ENCODE results near the gene FOXC1. TPM values are rescaled to one million over a fixed set of nuclear protein-coding genes. Genes with fewer than 3 reads are reported as not detected.

FOXC1 gene
- total RNA-seq, 1 experiment from 2014 or later, result 7.3 TPM

DNA sequence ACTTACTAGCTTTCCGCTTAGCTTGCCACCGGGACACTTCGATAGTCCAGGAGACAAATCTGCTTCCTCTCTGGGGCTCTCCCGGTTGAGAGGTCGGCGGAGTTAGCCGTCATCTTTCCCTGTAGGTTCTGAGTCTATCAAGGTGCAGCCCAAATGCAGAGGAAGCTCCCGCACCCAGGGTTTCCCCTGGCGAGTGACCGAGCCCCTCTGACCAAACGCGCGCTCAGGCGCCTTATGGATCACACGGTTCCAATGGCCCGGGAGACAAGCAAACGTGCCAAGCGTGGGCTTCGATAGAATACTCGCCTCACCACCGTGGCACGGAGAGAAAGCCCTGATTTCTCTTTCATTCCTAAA is 15.8 kb upstream of the FOXC1 start:
- peak overlapping the region; percentile 67 for H2AFZ ChIP-seq (ENCODE audit: low read length)
- ATAC-seq (peak; percentile 6; the same call in 1 of the 2 replicates), DNase-seq (no peak)
- H3K36me3 ChIP-seq (ENCODE audit: low read depth, low read length), result no peaks in the 10 kb centered on the region
- ChIA-PET CTCF (interaction anchor here (0.9 kb wide), 1 partner anchor 93 kb away, joined by 3 read pairs; no protein-coding TSS in a partner anchor), POLR2A (ENCODE audit: unreplicated experiment) (no interaction called here)
- H3K9me2 ChIP-seq (replicated peaks; ENCODE audit: low read length), result no peaks in the 10 kb centered on the region
- H3K9me3 ChIP-seq (ENCODE audit: low read length), result no peaks in the 10 kb centered on the region
- peaks cover 20% of the 10 kb centered on the region for H3K27me3 ChIP-seq (ENCODE audit: low read length)
- TF ChIP-seq EZH2phosphoT487 (IDR thresholded peaks at IDR 0.05; ENCODE audit: borderline replicate concordance, low read length) (no peak), EZH2 (IDR thresholded peaks at IDR 0.05; ENCODE audit: low read length, unreplicated experiment) (no peak)
- TF ChIP-seq, protein P1, sequence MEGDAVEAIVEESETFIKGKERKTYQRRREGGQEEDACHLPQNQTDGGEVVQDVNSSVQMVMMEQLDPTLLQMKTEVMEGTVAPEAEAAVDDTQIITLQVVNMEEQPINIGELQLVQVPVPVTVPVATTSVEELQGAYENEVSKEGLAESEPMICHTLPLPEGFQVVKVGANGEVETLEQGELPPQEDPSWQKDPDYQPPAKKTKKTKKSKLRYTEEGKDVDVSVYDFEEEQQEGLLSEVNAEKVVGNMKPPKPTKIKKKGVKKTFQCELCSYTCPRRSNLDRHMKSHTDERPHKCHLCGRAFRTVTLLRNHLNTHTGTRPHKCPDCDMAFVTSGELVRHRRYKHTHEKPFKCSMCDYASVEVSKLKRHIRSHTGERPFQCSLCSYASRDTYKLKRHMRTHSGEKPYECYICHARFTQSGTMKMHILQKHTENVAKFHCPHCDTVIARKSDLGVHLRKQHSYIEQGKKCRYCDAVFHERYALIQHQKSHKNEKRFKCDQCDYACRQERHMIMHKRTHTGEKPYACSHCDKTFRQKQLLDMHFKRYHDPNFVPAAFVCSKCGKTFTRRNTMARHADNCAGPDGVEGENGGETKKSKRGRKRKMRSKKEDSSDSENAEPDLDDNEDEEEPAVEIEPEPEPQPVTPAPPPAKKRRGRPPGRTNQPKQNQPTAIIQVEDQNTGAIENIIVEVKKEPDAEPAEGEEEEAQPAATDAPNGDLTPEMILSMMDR (conservative IDR thresholded peaks at IDR 0.05; ENCODE audit: low read depth, low read length), result no peak
- intact Hi-C loops (cut with micrococcal nuclease), result no loop called here
- no peak overlapping the region for H3K9ac ChIP-seq (ENCODE audit: low read length)
- H3F3A ChIP-seq (ENCODE audit: low read length, unreplicated experiment), result no peaks in the 10 kb centered on the region
- H3K4me1 ChIP-seq (ENCODE audit: insufficient read depth, low read length), result peaks cover 39% of the 10 kb centered on the region
- H4K20me1 ChIP-seq (ENCODE audit: low read length), result no peaks in the 10 kb centered on the region
- no peaks in the 10 kb centered on the region for H3K79me2 ChIP-seq (ENCODE audit: low read length)
- peak overlapping the region; percentile 82 for H3K4me2 ChIP-seq (ENCODE audit: low read length)
- no peak overlapping the region for H3K27ac ChIP-seq (ENCODE audit: low read length)
- BruUV-seq (replicated peaks), result no TSS peak
- H3K4me3 ChIP-seq (ENCODE audit: low read length), result peak overlapping the region; percentile 59

DNA sequence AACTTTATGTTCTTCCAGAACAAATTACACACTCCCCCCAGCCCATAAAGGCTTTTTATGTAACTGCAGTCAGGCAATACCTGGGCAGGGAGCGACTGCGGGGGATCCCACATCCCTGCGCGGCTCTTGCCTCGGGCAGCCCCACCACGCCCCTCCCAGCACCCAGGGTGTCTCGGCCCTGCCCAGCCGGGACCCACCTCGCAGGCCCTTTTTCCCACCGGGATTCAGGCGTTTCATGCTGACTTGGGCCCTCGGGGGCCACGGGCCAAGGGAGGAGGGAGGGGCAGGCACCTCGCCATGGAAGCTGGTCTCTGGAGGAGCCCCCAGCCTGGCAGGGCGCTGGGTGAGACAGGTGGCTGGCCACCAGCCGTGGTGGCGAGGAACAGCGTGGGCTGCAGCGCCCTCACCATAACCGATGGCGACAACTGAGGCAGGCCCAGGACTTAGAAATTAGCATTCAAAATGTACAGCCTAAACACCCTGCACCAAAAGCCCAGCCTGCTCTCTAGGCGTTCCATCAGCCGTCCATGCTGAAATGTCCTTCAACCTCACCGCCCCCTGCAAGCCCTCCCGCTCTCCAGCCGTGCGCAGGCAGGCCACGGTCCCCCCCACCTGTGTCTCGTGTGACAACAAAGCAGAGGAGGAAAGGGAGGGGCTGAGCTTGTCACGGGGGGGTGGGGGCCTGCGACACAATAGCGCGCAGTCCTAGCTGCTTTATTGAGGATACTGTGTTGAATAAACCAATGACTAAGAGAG is 15.1 kb upstream of the FOXC1 start:
- Histone ChIP-seq H3K4me1 (ENCODE audit: insufficient read depth, low read length) (peaks cover 39% of the 10 kb centered on the region), H4K20me1 (ENCODE audit: low read length) (no peaks in the 10 kb centered on the region), H3K36me3 (ENCODE audit: low read depth, low read length) (no peaks in the 10 kb centered on the region), H3K9me3 (ENCODE audit: low read length) (no peaks in the 10 kb centered on the region), H3K9ac (ENCODE audit: low read length) (no peak overlapping the region), H3K27me3 (ENCODE audit: low read length) (peaks cover 20% of the 10 kb centered on the region), H3K4me3 (ENCODE audit: low read length) (peak overlapping the region; percentile 59), H2AFZ (ENCODE audit: low read length) (peak overlapping the region; percentile 67), H3K9me2 (replicated peaks; ENCODE audit: low read length) (no peaks in the 10 kb centered on the region), H3K27ac (ENCODE audit: low read length) (no peak overlapping the region), H3K79me2 (ENCODE audit: low read length) (no peaks in the 10 kb centered on the region), H3F3A (ENCODE audit: low read length, unreplicated experiment) (no peaks in the 10 kb centered on the region), H3K4me2 (ENCODE audit: low read length) (peak overlapping the region; percentile 82)
- ChIA-PET POLR2A (ENCODE audit: unreplicated experiment) (no interaction called here), CTCF (interaction anchor here (0.6 kb wide), 1 partner anchor 760 kb away, joined by 8 read pairs; no protein-coding TSS in a partner anchor)
- intact Hi-C loops (cut with micrococcal nuclease), result no loop called here
- BruUV-seq (replicated peaks), result no TSS peak
- TF ChIP-seq EZH2 (IDR thresholded peaks at IDR 0.05; ENCODE audit: low read length, unreplicated experiment), result no peak
- TF ChIP-seq EZH2phosphoT487 (IDR thresholded peaks at IDR 0.05; ENCODE audit: borderline replicate concordance, low read length), result no peak
- TF ChIP-seq, protein P1 (conservative IDR thresholded peaks at IDR 0.05; ENCODE audit: low read depth, low read length), result no peak
- no peak for DNase-seq
- peak; percentile 25 for ATAC-seq
